HG03108 (cell line): ENCODE measurements around the gene RAD9A.
A peak's percentile ranks its signal among the peaks of the same experiment; 100 is the strongest.
"Not testable (repeated sequence)": the region's sequence is repeated elsewhere in the genome, so short reads cannot be mapped to it uniquely, and the experiment has no call there.

Experiments
- ATAC-seq: cut with Tn5 transposase; IDR thresholded peaks from one replicate; pipeline ENCODE4 v1.9.1; 2021; ENCODE audit warnings: moderate library complexity; ENCODE audit not compliant: unreplicated experiment

Gene RAD9A

DNA sequence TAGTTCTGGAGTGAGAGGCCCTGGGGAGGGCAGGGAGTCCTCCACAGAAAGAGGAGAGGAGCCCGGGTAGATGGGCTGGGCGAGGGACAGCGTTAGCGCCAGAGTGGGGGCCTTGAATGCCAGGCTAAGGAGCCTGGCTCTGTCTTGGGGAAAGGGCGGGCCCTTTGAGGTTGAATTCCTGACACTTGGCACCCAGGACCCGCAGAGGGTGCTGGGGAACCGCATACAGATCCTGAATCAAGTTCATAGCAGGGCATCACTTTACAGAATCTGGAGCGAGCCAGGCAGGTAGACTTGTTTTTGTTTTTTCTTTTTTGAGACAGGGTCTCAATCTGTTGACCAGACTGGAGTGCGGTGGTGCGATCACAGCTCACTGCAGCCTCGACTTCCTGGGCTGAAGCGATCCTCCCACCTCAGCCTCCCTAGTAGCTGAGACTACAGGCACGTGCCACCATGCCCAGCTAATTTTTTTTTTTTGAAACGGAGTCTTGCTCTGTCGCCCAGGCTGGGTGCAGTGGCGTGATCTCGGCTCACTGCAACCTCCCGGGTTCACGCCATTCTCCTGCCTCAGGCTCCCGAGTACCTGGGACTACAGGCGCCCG lies 29.7 kb downstream of the RAD9A start:
- ATAC-seq, result no peak

DNA sequence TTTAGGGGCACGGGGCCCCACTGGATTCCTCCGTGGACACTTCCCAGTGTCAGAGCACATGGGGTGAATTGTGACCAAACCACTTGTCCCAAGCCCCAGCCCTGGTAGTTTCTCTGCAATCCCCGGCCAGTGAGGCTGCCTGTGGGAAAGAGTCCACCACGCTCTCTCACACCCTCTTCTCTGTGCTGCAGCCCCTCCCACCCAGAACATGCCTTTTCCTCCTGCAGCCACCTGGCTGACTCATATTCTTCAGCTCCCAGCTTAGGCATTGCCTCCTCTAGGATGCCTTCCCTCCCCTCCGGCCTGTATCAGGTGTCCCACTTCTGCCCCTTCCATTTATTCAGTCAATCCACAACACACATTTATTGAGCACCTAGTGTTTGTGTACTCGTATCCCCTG lies 31.1 kb downstream of the RAD9A start:
- ATAC-seq, result no peak

DNA sequence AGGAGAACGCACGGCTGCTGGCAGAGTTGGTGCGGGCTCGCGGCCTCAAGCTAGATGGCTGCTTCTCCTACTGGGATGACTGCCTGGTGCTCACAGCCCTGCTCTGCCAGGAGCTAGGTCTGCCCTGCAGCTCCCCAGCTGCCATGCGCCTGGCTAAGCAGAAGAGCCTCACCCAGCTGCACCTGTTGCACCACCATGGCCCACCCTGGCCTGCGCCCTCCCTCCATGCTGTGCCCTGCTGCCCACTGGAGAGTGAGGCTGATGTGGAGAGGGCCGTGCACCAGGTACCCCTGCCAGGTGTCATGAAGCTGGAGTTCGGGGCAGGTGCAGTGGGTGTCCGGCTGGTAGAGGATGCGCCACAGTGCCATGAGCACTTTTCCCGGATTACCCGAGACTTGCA lies 31.7 kb downstream of the RAD9A start:
- ATAC-seq, result no peak

DNA sequence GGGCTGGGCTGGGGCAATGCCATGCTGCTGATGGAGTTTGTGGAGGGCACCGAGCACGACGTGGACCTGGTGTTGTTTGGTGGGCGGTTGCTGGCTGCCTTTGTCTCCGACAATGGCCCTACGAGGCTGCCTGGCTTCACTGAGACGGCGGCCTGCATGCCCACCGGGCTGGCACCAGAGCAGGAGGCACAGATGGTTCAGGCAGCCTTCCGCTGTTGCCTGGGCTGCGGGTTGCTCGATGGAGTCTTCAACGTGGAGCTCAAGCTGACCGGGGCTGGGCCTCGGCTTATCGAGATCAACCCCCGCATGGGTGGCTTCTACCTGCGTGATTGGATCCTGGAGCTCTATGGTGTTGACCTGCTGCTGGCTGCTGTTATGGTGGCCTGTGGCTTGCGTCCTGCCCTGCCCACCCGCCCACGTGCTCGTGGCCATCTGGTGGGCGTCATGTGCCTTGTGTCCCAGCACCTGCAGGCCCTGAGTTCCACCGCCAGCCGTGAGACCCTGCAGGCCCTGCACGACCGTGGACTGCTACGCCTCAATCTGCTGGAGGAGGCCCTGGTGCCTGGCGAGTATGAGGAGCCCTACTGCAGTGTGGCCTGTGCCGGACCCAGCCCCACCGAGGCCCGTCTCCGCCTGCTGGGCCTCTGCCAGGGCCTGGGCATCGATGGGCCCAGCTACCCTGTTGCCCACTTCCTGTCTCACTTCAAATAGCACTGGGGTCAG lies 32.3 kb downstream of the RAD9A start:
- ATAC-seq, result no peak

DNA sequence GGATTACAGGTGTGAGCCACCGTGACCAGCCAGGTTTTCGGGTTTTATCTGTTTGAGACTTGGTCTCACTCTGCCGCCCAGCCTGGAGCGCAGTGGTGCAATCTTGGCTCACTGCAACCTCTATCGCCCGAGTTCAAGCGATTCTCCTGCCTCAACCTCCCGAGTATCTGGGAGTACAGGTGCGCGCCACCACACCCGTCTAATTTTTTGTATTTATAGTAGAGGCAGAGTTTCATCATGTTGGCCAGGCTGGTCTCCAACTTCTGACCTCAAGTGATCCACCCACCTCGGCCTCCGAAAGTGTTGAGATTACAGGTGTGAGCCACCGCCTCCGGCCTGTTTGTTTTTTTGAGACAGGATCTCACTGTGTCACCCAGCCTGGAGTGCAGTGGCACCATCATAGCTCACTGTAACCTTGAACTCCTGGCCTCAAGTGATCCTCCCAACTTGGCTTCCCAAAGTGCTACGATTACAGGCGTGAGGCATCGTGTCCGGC lies 35.6 kb downstream of the RAD9A start:
- not testable (repeated sequence) for ATAC-seq

DNA sequence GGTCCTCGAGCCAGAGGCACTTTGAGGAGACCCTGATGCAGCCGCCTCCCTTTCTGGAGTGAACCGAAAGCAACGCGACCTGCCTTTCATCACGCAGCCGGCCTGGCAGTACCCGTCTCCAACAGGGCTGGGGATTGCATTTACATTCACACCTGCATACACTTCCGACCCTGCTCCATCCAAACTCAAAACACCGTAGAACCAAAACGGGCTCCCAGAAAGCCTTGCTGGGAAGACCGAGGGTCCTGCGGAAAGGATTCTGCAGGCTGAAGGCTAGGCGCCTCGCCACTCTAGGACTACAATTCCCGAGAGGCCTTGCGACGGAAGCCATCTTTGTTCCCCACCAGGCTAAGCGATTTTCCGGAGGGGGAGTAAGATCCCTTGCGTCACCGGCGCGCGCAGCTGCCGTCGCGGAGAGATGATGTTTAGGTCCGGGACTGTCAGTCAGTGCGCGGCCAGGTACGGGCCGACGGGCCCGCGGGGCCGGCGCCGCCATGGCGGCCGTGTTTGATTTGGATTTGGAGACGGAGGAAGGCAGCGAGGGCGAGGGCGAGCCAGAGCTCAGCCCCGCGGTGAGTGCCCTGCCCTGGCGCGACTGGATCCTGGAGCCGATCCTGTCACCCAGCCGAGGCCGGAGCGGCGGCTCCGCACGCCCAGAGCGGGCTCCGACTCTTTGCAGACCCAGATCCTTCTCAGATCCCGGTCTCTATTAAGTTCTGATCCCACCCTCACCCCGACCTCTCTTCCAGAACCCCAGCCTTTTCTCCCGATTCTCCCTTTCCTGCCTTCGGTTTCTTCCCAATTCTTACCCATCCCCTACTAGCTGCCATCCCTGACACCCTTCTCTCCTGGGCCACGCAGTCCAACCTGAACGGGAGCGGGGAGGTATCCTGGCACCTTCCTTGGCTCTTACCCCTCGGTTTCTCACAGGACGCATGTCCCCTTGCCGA lies 36.5 kb downstream of the RAD9A start, which contains the start of gene RPS6KB2:
TSS of gene RPS6KB2 (plus strand) at position 443 of the 950 bp plus-strand sequence. CDS start at position 495, 52 bp downstream.
- ATAC-seq, result peak; percentile 71

DNA sequence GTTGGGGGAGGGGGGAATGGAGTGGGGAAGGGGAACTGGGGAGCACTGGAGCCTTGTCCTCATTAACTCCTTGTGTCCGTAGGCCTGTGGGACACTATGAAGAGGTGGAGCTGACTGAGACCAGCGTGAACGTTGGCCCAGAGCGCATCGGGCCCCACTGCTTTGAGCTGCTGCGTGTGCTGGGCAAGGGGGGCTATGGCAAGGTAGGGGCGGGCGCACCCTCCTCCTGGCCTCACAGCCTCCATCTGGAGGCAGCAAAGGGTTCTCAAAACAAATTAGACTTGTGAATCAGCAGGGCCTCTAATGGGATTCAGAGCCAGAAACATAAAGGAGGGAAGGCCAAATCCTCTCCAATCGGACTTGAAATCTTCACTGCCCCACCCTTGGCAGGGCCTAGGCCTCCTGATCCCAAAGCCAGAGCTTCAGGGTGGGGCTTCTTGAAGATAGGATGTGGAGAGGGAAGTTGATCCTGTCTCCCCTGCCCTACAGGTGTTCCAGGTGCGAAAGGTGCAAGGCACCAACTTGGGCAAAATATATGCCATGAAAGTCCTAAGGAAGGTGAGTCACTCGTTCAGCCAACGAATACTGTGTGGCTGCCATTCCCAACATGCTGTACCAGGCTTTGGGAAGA lies 37.4 kb downstream of the RAD9A start:
- ATAC-seq, result no peak

DNA sequence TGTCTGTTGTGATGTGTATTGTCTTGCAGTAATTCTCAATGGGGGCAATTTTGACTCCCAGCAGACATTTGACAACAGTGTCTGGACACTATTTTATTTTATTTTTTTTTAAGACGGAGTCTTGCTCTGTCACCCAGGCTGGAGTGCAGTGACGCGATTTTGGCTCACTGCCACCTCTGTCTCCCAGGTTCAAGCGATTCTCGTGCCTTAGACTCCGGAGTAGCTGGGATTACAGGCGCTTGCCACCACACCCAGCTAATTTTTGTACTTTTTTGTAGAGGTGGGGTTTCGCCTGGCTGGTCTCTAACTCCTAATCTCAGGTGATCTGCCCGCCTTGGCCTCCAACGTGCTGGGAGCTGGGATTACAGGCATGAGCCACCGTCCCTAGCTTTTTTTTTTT lies 37.9 kb downstream of the RAD9A start:
- ATAC-seq, result no peak

DNA sequence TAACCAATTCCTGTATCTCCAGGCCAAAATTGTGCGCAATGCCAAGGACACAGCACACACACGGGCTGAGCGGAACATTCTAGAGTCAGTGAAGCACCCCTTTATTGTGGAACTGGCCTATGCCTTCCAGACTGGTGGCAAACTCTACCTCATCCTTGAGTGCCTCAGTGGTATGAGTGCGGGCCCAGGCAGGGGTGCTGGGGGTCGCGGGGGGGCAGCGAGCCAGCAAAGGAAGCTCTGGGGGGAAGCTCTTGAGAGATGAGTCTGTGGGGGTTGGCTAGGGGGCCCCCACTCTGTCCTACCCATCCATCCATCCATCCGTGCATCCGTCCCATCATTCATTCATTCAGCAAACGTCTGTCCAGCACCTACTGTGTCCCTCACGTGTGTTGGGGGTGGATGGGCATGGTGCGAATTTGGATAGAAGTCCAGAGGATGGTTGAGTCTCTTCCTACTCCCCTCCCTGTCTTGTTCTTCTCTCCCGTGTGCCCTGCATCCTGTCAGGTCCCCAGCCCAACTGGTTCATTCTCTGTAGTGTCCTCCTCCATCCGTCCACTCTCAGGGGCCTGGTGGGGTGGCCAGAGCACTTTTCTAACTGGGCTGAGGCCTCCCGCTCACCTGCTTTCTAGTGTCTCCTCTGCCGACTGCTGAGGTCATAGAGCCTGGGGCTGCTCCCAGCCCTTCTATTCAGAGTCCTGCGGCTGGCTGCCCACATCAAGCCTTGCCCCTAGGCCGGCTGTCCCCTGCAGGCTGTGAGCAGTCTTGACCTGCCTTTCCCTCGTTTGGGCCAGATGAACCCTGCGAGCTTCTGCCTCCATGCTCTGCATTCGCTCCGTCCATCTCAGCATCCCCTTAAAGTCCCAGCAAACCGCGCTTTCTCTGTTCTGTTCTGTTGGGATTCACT lies 39.8 kb downstream of the RAD9A start:
- ATAC-seq, result no peak

DNA sequence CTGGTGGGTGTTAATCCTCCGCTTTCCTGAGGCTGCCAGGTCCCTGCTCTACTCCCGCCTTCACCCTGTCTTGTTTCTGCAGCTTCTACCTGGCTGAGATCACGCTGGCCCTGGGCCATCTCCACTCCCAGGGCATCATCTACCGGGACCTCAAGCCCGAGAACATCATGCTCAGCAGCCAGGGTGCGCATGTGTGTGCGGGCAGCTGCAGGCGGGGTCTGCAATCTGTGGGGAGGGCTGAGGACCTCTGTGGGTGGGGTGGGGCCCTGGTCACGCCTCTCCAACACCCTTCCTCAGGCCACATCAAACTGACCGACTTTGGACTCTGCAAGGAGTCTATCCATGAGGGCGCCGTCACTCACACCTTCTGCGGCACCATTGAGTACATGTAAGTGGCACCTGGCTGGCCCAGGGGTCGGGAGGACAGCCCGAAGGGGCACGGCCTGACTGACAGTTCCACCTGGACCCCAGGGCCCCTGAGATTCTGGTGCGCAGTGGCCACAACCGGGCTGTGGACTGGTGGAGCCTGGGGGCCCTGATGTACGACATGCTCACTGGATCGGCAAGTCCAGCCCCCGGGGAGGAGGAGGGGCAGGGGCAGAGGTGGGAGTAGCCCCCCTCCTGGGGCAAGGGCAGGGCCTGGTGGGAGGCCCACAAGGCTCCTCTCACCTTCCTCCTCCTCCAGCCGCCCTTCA lies 41.0 kb downstream of the RAD9A start:
- no peak for ATAC-seq

DNA sequence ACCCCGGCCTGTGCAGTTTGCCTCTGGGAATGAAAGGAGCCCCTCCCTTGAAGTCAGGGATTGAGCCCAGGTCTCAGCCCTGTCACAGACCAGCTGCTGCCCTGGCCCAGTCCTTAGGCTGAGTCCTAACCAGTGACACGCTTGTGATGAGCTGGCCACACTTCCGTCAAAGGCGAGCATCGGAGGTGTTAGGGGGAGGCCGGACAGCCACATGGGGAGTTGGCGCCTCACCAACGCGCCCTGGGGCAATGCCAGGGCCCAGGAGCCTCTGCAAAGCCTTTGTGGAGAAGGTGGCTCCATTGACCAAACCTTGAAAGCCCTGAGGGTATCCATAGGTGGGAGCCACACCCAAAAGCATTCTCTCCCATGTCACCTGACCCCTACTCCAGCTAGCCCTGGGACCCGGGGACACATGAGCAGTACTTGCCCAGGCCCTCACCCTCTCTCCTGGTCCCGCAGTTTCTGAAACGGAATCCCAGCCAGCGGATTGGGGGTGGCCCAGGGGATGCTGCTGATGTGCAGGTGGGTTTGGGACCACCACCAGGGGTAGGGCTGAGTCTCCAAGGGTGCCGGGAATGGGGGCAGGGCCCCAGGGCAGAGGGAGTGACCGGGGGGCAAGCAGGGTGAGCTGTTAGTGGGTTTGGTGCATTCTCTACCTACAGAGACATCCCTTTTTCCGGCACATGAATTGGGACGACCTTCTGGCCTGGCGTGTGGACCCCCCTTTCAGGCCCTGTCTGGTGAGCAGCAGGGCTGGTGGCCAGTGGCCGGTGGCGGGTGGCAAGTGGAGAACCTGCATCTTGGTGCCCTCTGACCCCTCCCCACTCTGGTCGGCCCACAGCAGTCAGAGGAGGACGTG lies 42.0 kb downstream of the RAD9A start:
- ATAC-seq, result no peak

DNA sequence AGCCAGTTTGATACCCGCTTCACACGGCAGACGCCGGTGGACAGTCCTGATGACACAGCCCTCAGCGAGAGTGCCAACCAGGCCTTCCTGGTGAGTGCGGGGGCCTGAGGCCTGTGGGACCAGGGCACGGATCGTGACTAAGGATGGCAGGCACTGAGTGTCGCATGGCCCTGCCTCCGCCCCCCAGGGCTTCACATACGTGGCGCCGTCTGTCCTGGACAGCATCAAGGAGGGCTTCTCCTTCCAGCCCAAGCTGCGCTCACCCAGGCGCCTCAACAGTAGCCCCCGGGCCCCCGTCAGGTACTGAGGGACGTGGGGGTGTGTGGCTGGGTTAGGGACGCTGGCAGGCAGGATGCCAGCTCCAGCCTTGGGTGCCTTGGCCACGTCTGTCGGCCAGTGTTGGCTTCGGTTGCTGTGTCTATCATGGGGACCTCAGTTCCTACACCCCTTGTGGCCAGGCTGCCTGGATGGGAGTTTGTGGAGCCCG lies 42.7 kb downstream of the RAD9A start:
- no peak for ATAC-seq

DNA sequence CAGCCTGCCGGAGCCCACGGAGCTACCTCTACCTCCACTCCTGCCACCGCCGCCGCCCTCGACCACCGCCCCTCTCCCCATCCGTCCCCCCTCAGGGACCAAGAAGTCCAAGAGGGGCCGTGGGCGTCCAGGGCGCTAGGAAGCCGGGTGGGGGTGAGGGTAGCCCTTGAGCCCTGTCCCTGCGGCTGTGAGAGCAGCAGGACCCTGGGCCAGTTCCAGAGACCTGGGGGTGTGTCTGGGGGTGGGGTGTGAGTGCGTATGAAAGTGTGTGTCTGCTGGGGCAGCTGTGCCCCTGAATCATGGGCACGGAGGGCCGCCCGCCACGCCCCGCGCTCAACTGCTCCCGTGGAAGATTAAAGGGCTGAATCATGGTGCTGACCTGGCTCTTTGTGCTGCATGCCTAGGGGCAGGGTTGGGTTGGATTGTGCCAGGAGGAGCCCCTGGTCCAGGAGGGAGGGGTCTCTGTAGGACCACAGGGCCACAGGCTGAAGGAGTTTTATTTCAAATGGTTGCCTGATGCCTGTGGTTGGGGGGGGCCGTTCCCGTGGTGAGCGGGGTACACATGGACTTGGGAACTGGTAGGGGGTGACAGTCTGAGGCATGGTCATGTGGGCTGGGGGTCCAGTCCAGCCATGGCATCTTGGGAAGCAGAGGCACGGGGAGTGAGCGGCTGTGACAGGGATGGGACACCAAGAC lies 43.4 kb downstream of the RAD9A start:
- no peak for ATAC-seq

DNA sequence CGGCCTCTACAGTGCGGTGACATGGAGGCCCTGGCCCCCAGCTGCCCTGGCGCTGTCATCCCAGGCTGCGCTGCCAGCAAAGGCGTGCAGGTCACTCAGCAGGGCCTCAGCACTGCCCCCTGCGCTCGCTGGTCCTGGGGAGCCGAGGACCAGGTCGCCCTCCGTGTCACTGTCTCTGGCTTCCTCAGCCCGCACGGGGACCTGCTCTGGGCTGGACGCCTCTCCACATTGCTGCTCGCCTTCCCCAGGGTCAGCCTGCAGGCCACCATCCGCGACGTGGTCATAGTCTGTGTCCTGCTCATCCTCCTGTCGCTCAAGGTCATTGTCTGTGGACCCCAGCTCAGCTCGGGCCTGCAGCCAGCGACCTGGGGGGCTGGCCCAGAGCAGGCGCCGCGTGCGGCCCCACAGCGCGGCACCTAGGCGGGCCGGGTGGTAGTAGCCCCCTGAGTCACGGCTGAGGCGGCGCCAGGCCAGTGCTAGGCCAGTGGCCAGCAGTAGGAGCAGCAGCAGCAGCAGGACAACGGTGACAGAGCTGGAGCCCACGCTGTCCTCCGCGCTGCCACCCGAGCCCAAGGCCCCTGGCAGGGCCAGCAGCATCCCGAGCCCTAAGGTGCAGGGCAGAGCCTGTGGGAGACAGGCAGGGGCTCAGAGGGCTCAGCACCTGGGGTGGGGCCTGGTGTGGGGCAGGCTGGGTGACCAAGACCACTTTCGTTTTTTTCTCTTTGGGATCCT lies 44.1 kb downstream of the RAD9A start:
- ATAC-seq, result no peak

DNA sequence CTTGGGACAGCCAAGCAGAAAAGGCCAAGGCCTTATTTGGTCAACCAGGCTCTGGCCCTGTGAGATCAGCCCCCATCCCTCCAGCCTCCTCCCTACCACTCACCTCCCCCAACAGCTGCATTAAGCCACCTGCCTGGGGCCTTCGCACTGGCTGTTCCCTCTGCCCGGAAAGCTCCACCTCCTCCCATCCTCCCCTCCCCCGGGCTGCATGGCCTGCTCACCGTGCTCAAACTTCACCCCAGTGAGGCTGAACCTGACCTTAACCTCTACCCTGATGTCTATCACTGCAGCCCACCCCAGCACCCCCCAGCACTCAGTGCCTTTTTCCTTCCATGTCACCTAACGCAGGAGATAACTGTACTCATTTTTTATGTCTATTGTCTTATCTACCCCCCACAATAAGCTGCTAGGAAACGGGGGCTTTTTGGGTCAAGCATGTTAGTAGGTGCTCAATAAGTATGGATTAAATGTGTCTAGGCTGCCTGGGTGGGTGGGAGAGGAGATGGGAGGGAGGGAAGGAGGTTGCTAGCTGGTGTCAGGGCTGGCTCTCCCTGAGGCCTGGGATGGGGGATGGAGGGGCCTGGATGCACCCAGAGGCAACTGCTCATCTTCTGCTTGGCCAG lies 44.8 kb downstream of the RAD9A start:
- ATAC-seq, result peak; percentile 41

DNA sequence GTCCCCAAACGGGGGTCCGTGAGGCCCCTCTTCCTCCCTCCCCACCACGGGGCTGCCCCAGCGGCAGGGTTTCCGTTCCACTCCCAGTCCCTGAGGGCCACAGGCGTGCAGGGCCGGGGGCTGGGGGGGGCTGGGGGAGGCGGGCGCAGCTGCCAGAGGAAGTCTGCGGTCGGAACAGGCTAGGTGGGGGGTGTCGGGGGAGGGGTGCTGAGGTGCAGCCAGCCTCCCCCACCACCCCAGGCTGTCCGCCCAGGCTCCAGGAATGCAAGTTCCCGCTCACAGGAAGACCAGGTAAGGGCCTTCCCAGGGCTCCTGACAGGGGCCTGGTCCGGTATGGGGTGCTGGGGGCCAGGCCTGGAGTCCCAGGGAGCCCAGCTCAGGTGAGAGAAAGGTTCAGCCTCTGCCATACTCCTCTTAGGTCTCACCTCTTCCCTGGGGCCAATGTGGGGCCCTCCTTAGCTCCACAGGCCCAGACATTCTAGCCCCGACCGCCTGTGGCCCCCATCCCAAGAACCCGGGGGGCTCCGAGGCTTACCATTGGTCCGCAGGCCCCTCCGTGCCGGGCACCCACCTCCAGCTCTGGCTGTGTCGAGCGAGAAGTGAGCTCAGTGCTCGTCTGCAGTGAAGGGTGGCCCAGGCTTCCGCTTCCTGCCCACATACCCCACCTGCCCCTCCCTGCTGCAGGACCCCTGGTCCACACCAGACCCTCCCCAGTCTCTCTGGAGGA lies 45.5 kb downstream of the RAD9A start, which contains the start of gene PTPRCAP:
TSS of gene PTPRCAP (minus strand) at position 601 of the 727 bp plus-strand sequence. CDS start at position 538, 63 bp downstream.
- ATAC-seq, result no peak
